B cell (primary cell): ENCODE measurements around the gene RPS29. TPM values are rescaled to one million over a fixed set of nuclear protein-coding genes. Genes with fewer than 3 reads are reported as not detected.

ENCODE experiments used
- ATAC-seq: fragments of 200-7000 bp; cut with Tn5 transposase; one replicate; pipeline ENCODE4 v1.10.0; 2021; ENCODE audit warnings: low read depth, mild to moderate bottlenecking, moderate number of reproducible peaks, moderate library complexity
- CTCF ChIA-PET: fragments of 350-600 bp; sonication (Branson Sonifier 250); formaldehyde crosslinking; loops from one replicate; lab custom pipeline; 2021; ENCODE audit warnings: antibody characterized with exemption, inconsistent platforms; lab: Charles Lee
- POLR2A ChIA-PET: fragments of 350-600 bp; sonication (Branson Sonifier 250); formaldehyde crosslinking; loops from one replicate; lab custom pipeline; 2021; ENCODE audit warnings: antibody characterized with exemption; lab: Charles Lee
- DNase-seq: peaks from one replicate; pipeline ENCODE4 v3.0.0; 2013
- H2AFZ ChIP-seq: 2 replicates; pipeline ENCODE4 v1.6.1; 2012; ENCODE audit warnings: mild to moderate bottlenecking, low read depth, low read length; ENCODE audit not compliant: insufficient read depth, poor library complexity, severe bottlenecking
- H3K27ac ChIP-seq, 2 donors: 1 replicate in 1 of 2; 2 replicates in 1 of 2; pipeline ENCODE4 v1.5.1; 2012 to 2013; ENCODE audit warnings: low read length in 2 of 2, mild to moderate bottlenecking in 2 of 2, moderate library complexity in 1 of 2
- H3K27me3 ChIP-seq, 4 experiments: fragments of 200-600 bp in 1 of 4; sonication (generic) in 1 of 4; replicated peaks in 1 of 4; 1 replicate in 2 of 4; 2 replicates in 2 of 4; pipeline versions ENCODE4 v1.6.1 to v1.7.0; 2013 to 2016; ENCODE audit warnings: low read length in 3 of 4, mild to moderate bottlenecking in 2 of 4, mixed read lengths in 1 of 4, moderate library complexity in 1 of 4; ENCODE audit not compliant: insufficient read depth in 4 of 4, control insufficient read depth in 3 of 4; ENCODE audit errors: control extremely low read depth in 1 of 4
- H3K36me3 ChIP-seq, 2 experiments: replicated peaks in 1 of 2; 1 replicate in 1 of 2; 2 replicates in 1 of 2; pipeline versions ENCODE4 v1.6.1 to v1.7.1; 2013; ENCODE audit warnings: low read length in 1 of 2; ENCODE audit not compliant: insufficient read depth in 2 of 2, control insufficient read depth in 1 of 2; ENCODE audit errors: control extremely low read depth in 1 of 2, extremely low read depth in 1 of 2
- H3K4me1 ChIP-seq, 2 donors: fragments of 200-600 bp in 1 of 2; sonication (generic) in 1 of 2; 1 replicate in 1 of 2; 2 replicates in 1 of 2; pipeline versions ENCODE4 v1.5.1 to v1.6.1; 2013 to 2017; ENCODE audit warnings: low read length in 2 of 2; ENCODE audit not compliant: control insufficient read depth in 2 of 2, insufficient read depth in 2 of 2
- H3K4me2 ChIP-seq: replicated peaks from 2 replicates; pipeline ENCODE3; 2012; ENCODE audit warnings: mild to moderate bottlenecking, low read depth, low read length; ENCODE audit not compliant: poor library complexity, severe bottlenecking
- H3K4me3 ChIP-seq, 5 experiments: fragments of 200-600 bp in 1 of 5; sonication (generic) in 1 of 5; 1 replicate in 3 of 5; 2 replicates in 2 of 5; pipeline versions ENCODE4 v1.5.1 to v1.7.0; 2011 to 2016; ENCODE audit warnings: low read length in 4 of 5, mild to moderate bottlenecking in 4 of 5, low read depth in 2 of 5, control low read depth in 1 of 5, moderate library complexity in 1 of 5; ENCODE audit not compliant: insufficient read depth in 1 of 5; ENCODE audit errors: control extremely low read depth in 1 of 5, extremely low read depth in 1 of 5
- H3K79me2 ChIP-seq: fragments of 200-600 bp; sonication (generic); one replicate; pipeline ENCODE4 v1.6.0; 2016; ENCODE audit warnings: low read length; ENCODE audit not compliant: control insufficient read depth, insufficient read depth
- H3K9ac ChIP-seq: fragments of 200-600 bp; sonication (generic); 2 replicates; pipeline ENCODE4 v1.6.1; 2017; ENCODE audit warnings: mild to moderate bottlenecking, low read length, moderate library complexity
- H3K9me3 ChIP-seq, 3 donors: one replicate each; pipeline versions ENCODE4 v1.6.1 to v1.7.1; 2013; ENCODE audit warnings: low read length in 2 of 3; ENCODE audit not compliant: control insufficient read depth in 2 of 3, insufficient read depth in 1 of 3; ENCODE audit errors: control extremely low read depth in 1 of 3
- H4K20me1 ChIP-seq: 2 replicates; pipeline ENCODE4 v1.6.0; 2012; ENCODE audit warnings: mild to moderate bottlenecking, low read length; ENCODE audit not compliant: insufficient read depth, control insufficient read depth, poor library complexity, severe bottlenecking
- H3K27ac Mint-ChIP-seq: one replicate; pipeline ENCODE4 v1.8.0; 2021; ENCODE audit warnings: mixed read lengths
- H3K27me3 Mint-ChIP-seq: one replicate; pipeline ENCODE4 v1.8.0; 2021; ENCODE audit warnings: mixed read lengths
- H3K4me1 Mint-ChIP-seq: one replicate; pipeline ENCODE4 v1.8.0; 2021; ENCODE audit warnings: mixed read lengths
- H3K4me3 Mint-ChIP-seq: one replicate; pipeline ENCODE4 v1.8.0; 2021; ENCODE audit warnings: mixed read lengths
- H3K9me3 Mint-ChIP-seq: one replicate; pipeline ENCODE4 v1.8.0; 2022; ENCODE audit warnings: mixed read lengths; ENCODE audit not compliant: insufficient read depth
- CTCF ChIP-seq: fragments of 200-600 bp; IDR thresholded peaks from one replicate; pipeline ENCODE4 v1.8.0; 2022; ENCODE audit warnings: antibody characterized with exemption, mild to moderate bottlenecking
- EZH2 ChIP-seq: IDR thresholded peaks from 2 replicates; pipeline ENCODE4 v1.6.1; 2012; ENCODE audit warnings: borderline replicate concordance, low read depth, mild to moderate bottlenecking, moderate library complexity, low read length; ENCODE audit not compliant: insufficient read depth, poor library complexity, severe bottlenecking
- WGBS: methylation state at CpG from one replicate; pipeline ENCODE4 v1.1.5; 2013; ENCODE audit warnings: missing lambda C conversion rate; ENCODE audit not compliant: insufficient coverage; 5-methylcytosine and 5-hydroxymethylcytosine counted together
- intact Hi-C: fragments of 100-400 bp; cut with micrococcal nuclease; formaldehyde crosslinking; loops from one replicate; pipeline ENCODE4 v1.10.0; 2022
- polyA plus RNA-seq: library from polyadenylated mRNA; depleted of rRNA; stranded (reverse); fragments of >200 nt; gene quantifications from 2 replicates; pipeline ENCODE4 v1.2.3, GENCODE V29; 2012
- total RNA-seq, 2 donors: library from RNA; stranded (reverse); fragments of 120-200 nt in 1 of 2; gene quantifications; 1 replicate in 1 of 2; 2 replicates in 1 of 2; pipeline versions ENCODE4 v1.2.3 to v1.2.4, GENCODE V29; 2013 to 2022

The RPS29 gene
- total and polyA plus RNA-seq, 2 donors (not counting 1 experiment from before 2014, with no cell fraction given) = 2,873 to 29,966 TPM

- peaks cover 11% of the 10 kb centered on the region for H3K4me1 Mint-ChIP-seq
- ChIA-PET CTCF (no interaction called here), POLR2A (no interaction called here)
- ATAC-seq = no peak
- peaks cover 0 to 2% (median 1%) of the 10 kb centered on the region in 3 donors for H3K9me3 ChIP-seq
- H3K9ac ChIP-seq = no peak overlapping the region
- TF ChIP-seq CTCF (no peak), EZH2 (no peak)
- intact Hi-C loops = no loop called here
- H3K4me2 ChIP-seq = no peak overlapping the region
- no peak overlapping the region for H3K4me3 ChIP-seq
- H3K9me3 Mint-ChIP-seq = no peaks in the 10 kb centered on the region
- H3K4me3 Mint-ChIP-seq = no peak overlapping the region
- H3K27ac Mint-ChIP-seq = no peak overlapping the region
- H4K20me1 ChIP-seq = no peaks in the 10 kb centered on the region
- H3K27ac ChIP-seq = no peak overlapping the region
- no peaks in the 10 kb centered on the region for H3K36me3 ChIP-seq
- no peaks in the 10 kb centered on the region for H3K79me2 ChIP-seq
- DNase-seq = no peak
- no peaks in the 10 kb centered on the region for H3K4me1 ChIP-seq
- H3K27me3 ChIP-seq = no peaks in the 10 kb centered on the region
- peaks cover 3% of the 10 kb centered on the region for H3K27me3 Mint-ChIP-seq
- WGBS = 92% methylated on average over 2 of the region's 6 CpGs
- no peak overlapping the region for H2AFZ ChIP-seq
Observed at GRCh38 chr14:49559979-49560768, 26.0 kb downstream of the RPS29 start.

GRCh38 chr14:49553892-49554291 lies 32.3 kb downstream of the RPS29 start:
- Histone ChIP-seq H3K4me1 (no peaks in the 10 kb centered on the region), H3K9me3 (no peaks in the 10 kb centered on the region), H3K27me3 (peaks cover 0 to 6% (median 0%) of the 10 kb centered on the region in 4 experiments), H3K79me2 (no peaks in the 10 kb centered on the region), H3K4me2 (no peak overlapping the region), H3K36me3 (no peaks in the 10 kb centered on the region), H3K9ac (no peak overlapping the region), H4K20me1 (no peaks in the 10 kb centered on the region), H2AFZ (no peak overlapping the region), H3K4me3 (no peak overlapping the region), H3K27ac (no peak overlapping the region)
- intact Hi-C loops = no loop called here
- ChIA-PET POLR2A (no interaction called here), CTCF (no interaction called here)
- no peak for DNase-seq
- Mint-ChIP-seq H3K4me1 (peaks cover 3% of the 10 kb centered on the region), H3K27ac (no peak overlapping the region), H3K4me3 (no peak overlapping the region), H3K9me3 (no peaks in the 10 kb centered on the region), H3K27me3 (no peaks in the 10 kb centered on the region)
- 100% methylated on average over 1 of the region's 3 CpGs for WGBS
- no peak for TF ChIP-seq EZH2
- TF ChIP-seq CTCF = no peak
- no peak for ATAC-seq
